Measurements from ENCODE around the gene SPACA4.
A peak's percentile ranks its signal among the peaks of the same experiment; 100 is the strongest.

SPACA4 gene

DNA sequence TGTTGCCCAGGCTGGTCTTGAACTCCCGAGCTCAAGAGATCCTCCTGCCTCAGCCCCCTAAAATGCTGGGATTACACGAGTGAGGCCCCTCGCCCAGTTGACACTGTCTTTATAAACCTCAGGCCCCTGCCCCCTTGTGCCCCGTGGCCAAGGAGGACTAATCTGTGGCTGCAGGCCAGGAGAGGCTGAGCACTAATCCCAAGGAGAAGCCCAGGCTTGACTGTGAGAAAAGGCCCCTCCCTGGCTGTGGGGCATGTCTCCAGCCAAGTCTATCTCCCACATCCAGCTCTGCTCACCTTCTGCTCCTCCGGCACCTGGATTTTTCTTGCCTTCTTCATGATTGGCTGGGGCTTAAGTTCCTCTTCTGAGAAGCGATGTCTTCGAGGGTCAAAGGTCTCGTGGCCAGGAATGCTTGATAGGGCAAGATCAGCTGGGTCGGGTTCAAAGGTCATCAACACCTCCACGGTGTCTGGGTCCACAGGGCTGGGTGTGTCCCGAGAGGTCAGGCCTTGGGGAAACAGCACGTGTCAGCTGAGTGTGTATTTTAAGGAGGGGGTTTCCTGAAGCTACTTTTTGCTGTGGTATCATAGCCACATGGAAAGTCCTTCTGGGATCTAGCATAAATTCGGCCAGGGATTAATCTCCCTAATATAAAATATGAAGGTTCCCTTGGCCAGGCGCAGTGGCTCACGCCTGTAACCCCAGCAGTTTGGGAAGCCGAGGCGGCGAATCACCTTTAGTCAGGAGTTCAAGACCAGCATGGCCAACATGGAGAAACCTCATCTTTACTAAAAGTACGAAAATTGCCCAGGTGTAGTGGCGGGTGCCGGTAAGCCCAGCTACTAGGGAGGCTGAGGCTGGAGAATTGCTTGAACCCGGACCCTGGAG lies 26.9 kb downstream of the SPACA4 start:
- Histone ChIP-seq H3K4me3 (ENCODE audit: low read depth in 1 of 2, low read length in 2 of 2) (peak overlapping the region; percentile 50 to 60), H3K4me1 (ENCODE audit: control insufficient read depth in 1 of 2, insufficient read depth in 2 of 2, low read length in 2 of 2) (peaks cover 42 to 51% of the 10 kb centered on the region in 2 donors), H3K9ac (ENCODE audit: low read depth in 1 of 2, low read length in 2 of 2) (peak overlapping the region; percentile 59 to 86), H3K9me3 (ENCODE audit: control insufficient read depth in 1 of 2, low read length in 2 of 2) (no peaks in the 10 kb centered on the region), H3K27ac (ENCODE audit: low read depth, low read length) (peak overlapping the region; percentile 76), H3K36me3 (ENCODE audit: control insufficient read depth in 1 of 2, insufficient read depth in 2 of 2, low read length in 2 of 2) (peaks cover 4 to 15% of the 10 kb centered on the region in 2 donors), H3K27me3 (ENCODE audit: control insufficient read depth in 1 of 2, insufficient read depth in 2 of 2, low read length in 2 of 2) (no peaks in the 10 kb centered on the region)

DNA sequence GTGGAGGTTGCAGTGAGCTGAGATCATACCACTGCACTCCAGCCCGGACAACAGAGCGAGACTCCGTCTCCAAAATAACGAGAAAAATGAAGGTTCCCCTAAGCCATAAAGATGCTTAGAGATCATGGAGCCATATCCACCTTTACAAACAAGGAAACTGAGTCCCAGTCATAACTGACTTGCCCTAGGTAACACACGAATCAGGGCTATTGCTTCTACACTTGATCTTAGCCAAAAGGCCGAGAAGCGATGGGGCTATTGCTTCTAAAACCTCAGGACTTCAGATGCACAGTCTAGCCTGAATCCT lies 27.4 kb downstream of the SPACA4 start:
- H3K9ac ChIP-seq (ENCODE audit: low read depth in 1 of 2, low read length in 2 of 2), result peak overlapping the region; percentile 59 to 86
- peak overlapping the region; percentile 50 to 60 for H3K4me3 ChIP-seq (ENCODE audit: low read depth in 1 of 2, low read length in 2 of 2)
- H3K27ac ChIP-seq (ENCODE audit: low read depth, low read length), result peak overlapping the region; percentile 76
- peaks cover 4 to 13% of the 10 kb centered on the region in 2 donors for H3K36me3 ChIP-seq (ENCODE audit: control insufficient read depth in 1 of 2, insufficient read depth in 2 of 2, low read length in 2 of 2)
- H3K27me3 ChIP-seq (ENCODE audit: control insufficient read depth in 1 of 2, insufficient read depth in 2 of 2, low read length in 2 of 2), result no peaks in the 10 kb centered on the region
- H3K9me3 ChIP-seq (ENCODE audit: control insufficient read depth in 1 of 2, low read length in 2 of 2), result no peaks in the 10 kb centered on the region
- peaks cover 48 to 57% of the 10 kb centered on the region in 2 donors for H3K4me1 ChIP-seq (ENCODE audit: control insufficient read depth in 1 of 2, insufficient read depth in 2 of 2, low read length in 2 of 2)

DNA sequence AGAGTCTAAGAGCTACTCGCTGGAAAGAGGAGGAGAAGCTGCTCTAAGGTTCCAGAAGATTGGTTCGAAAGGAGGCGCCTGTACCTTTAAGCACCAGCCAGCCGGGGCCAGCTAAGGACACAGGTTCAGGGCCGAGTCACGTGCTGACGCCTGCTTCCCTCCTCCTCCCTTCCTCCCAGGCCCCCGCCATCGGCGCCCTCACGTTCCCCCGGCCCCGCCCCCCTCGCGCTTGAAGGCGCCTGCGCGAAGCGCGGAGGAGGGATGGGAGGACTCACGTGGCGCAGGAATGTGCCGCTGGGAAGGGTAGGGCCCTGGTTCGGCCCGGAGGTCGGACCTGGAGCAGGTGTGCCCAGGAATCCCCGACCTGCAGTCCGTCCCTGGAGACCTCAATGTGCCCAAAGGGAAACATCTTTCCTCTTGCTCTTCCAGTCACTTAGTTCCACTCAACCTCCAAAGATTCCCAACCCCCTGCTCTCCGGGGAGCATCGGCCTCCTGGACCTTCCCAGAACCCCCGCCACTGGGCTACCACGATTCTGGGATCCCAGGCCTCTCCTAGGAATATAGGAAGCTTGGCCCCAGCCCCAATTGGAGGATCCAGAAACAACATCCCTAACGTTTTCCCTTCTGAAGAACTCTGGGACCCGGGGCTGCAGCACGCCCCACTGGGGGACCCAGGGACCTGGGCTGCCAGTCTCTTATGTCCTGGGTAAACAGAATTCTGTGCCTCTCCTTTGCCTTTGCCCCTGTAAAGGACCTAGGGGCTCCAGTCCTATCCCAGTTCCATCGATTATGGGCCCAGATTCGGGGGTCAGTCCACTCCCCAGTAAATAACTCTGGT lies 28.1 kb downstream of the SPACA4 start:
- Histone ChIP-seq H3K4me1 (ENCODE audit: control insufficient read depth in 1 of 2, insufficient read depth in 2 of 2, low read length in 2 of 2) (peaks cover 55 to 60% of the 10 kb centered on the region in 2 donors), H3K27ac (ENCODE audit: low read depth, low read length) (peak overlapping the region; percentile 89), H3K36me3 (ENCODE audit: control insufficient read depth in 1 of 2, insufficient read depth in 2 of 2, low read length in 2 of 2) (peaks cover 4 to 13% of the 10 kb centered on the region in 2 donors), H3K9me3 (ENCODE audit: control insufficient read depth in 1 of 2, low read length in 2 of 2) (no peaks in the 10 kb centered on the region), H3K9ac (ENCODE audit: low read depth in 1 of 2, low read length in 2 of 2) (peak overlapping the region; percentile 59 to 86), H3K4me3 (ENCODE audit: low read depth in 1 of 2, low read length in 2 of 2) (peak overlapping the region; percentile 58 to 66), H3K27me3 (ENCODE audit: control insufficient read depth in 1 of 2, insufficient read depth in 2 of 2, low read length in 2 of 2) (no peaks in the 10 kb centered on the region)

- Histone ChIP-seq H3K36me3 (ENCODE audit: control insufficient read depth in 1 of 2, insufficient read depth in 2 of 2, low read length in 2 of 2) (peaks cover 4 to 13% of the 10 kb centered on the region in 2 donors), H3K4me1 (ENCODE audit: control insufficient read depth in 1 of 2, insufficient read depth in 2 of 2, low read length in 2 of 2) (peaks cover 52 to 59% of the 10 kb centered on the region in 2 donors), H3K9ac (ENCODE audit: low read depth in 1 of 2, low read length in 2 of 2) (peak overlapping the region; percentile 79 to 86), H3K27ac (ENCODE audit: low read depth, low read length) (peak overlapping the region; percentile 89), H3K27me3 (ENCODE audit: control insufficient read depth in 1 of 2, insufficient read depth in 2 of 2, low read length in 2 of 2) (no peaks in the 10 kb centered on the region), H3K9me3 (ENCODE audit: control insufficient read depth in 1 of 2, low read length in 2 of 2) (no peaks in the 10 kb centered on the region), H3K4me3 (ENCODE audit: low read depth in 1 of 2, low read length in 2 of 2) (peak overlapping the region; percentile 80 to 88)
Observed at GRCh38 chr19:48635263-48635965, 28.9 kb downstream of the SPACA4 start.

- no peaks in the 10 kb centered on the region for H3K9me3 ChIP-seq (ENCODE audit: control insufficient read depth in 1 of 2, low read length in 2 of 2)
- H3K9ac ChIP-seq (ENCODE audit: low read depth in 1 of 2, low read length in 2 of 2), result peak overlapping the region; percentile 79 to 86
- H3K4me1 ChIP-seq (ENCODE audit: control insufficient read depth in 1 of 2, insufficient read depth in 2 of 2, low read length in 2 of 2), result peaks cover 44 to 53% of the 10 kb centered on the region in 2 donors
- H3K4me3 ChIP-seq (ENCODE audit: low read depth in 1 of 2, low read length in 2 of 2), result peak overlapping the region; percentile 80 to 88
- peak overlapping the region; percentile 77 for H3K27ac ChIP-seq (ENCODE audit: low read depth, low read length)
- peaks cover 4 to 10% of the 10 kb centered on the region in 2 donors for H3K36me3 ChIP-seq (ENCODE audit: control insufficient read depth in 1 of 2, insufficient read depth in 2 of 2, low read length in 2 of 2)
- no peaks in the 10 kb centered on the region for H3K27me3 ChIP-seq (ENCODE audit: control insufficient read depth in 1 of 2, insufficient read depth in 2 of 2, low read length in 2 of 2)
Observed at GRCh38 chr19:48635966-48636858, 29.7 kb downstream of the SPACA4 start.

DNA sequence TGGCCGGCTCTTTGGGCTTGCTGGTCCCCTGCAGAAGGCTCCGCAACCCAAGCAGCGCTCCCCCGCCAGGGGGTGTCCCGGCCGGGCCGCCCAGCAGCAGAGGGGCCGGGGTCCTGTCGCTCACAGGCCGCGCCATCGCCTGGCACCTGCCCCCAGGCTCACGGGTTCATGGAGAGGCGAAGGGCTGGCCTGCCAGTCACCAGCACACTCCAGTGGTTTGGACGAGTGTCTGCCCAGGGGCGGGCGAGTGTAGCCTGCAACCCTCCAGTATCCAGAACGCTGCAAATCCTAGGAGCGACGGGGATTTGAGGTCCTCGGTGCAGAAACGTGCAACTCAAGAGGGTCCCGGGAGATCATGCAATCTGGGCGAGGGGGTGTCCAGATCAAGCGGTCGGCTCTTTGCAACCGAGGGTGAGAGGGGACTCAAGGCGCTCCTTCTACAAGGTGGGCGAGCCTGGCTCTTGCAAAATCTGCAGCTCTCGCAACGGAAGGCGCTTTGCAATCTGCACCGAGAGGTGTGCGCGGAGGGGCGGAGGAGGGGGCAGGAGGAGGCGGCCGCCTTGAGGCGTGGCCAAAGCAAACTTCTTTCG lies 30.4 kb downstream of the SPACA4 start, which contains the start of gene DBP:
Gene DBP (minus strand): TSS at position 521 of the 590 bp plus-strand sequence. CDS start 385 bp downstream, at position 136.
- H3K4me1 ChIP-seq (ENCODE audit: control insufficient read depth in 1 of 2, insufficient read depth in 2 of 2, low read length in 2 of 2), result peaks cover 43 to 52% of the 10 kb centered on the region in 2 donors

DNA sequence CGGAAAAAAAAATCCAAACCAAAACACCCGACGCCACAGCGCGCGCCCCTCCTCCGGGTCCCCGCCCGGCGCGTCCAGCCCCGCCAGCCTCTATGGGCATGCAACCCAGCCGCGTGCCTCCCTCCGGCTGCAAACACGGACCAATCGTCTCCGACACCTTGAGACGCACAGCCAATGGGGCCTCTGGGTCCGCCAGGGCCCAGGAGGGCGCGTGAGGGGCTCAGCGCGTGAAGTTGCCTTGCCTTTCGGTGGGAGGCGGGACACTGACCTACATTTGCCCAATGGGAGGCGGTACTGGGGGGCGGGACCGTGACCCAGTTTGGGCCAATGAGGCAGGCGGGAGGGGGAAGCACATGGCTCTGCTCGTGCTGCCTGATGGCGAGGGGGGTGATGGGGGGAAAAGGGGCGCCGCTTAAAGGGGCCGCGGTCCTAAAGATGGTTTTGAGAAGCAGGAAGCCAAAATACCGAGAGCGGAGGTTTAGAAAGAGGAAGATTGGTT lies 31.0 kb downstream of the SPACA4 start:
- peaks cover 40 to 48% of the 10 kb centered on the region in 2 donors for H3K4me1 ChIP-seq (ENCODE audit: control insufficient read depth in 1 of 2, insufficient read depth in 2 of 2, low read length in 2 of 2)
- no peaks in the 10 kb centered on the region for H3K27me3 ChIP-seq (ENCODE audit: control insufficient read depth in 1 of 2, insufficient read depth in 2 of 2, low read length in 2 of 2)
- H3K4me3 ChIP-seq (ENCODE audit: low read depth in 1 of 2, low read length in 2 of 2), result peak overlapping the region; percentile 80 to 88
- peaks cover 0 to 2% of the 10 kb centered on the region in 2 donors for H3K36me3 ChIP-seq (ENCODE audit: control insufficient read depth in 1 of 2, insufficient read depth in 2 of 2, low read length in 2 of 2)
- peak overlapping the region; percentile 55 to 79 for H3K9ac ChIP-seq (ENCODE audit: low read depth in 1 of 2, low read length in 2 of 2)
- H3K9me3 ChIP-seq (ENCODE audit: control insufficient read depth in 1 of 2, low read length in 2 of 2), result no peaks in the 10 kb centered on the region
- peak overlapping the region; percentile 77 for H3K27ac ChIP-seq (ENCODE audit: low read depth, low read length)

More for the DNA sequence above, 30.4 kb downstream of the SPACA4 start, which contains the start of gene DBP:
- Histone ChIP-seq H3K4me3 (ENCODE audit: low read depth in 1 of 2, low read length in 2 of 2) (peak within 1 kb of the TSS; percentile 80 to 88), H3K27ac (ENCODE audit: low read depth, low read length) (peak within 1 kb of the TSS; percentile 77), H3K9ac (ENCODE audit: low read depth in 1 of 2, low read length in 2 of 2) (peak within 1 kb of the TSS; percentile 79 to 86), H3K36me3 (ENCODE audit: control insufficient read depth in 1 of 2, insufficient read depth in 2 of 2, low read length in 2 of 2) (peaks cover 0 to 5% of the 10 kb centered on the region in 2 donors), H3K9me3 (ENCODE audit: control insufficient read depth in 1 of 2, low read length in 2 of 2) (no peaks in the 10 kb centered on the region), H3K27me3 (ENCODE audit: control insufficient read depth in 1 of 2, insufficient read depth in 2 of 2, low read length in 2 of 2) (no peaks in the 10 kb centered on the region)

DNA sequence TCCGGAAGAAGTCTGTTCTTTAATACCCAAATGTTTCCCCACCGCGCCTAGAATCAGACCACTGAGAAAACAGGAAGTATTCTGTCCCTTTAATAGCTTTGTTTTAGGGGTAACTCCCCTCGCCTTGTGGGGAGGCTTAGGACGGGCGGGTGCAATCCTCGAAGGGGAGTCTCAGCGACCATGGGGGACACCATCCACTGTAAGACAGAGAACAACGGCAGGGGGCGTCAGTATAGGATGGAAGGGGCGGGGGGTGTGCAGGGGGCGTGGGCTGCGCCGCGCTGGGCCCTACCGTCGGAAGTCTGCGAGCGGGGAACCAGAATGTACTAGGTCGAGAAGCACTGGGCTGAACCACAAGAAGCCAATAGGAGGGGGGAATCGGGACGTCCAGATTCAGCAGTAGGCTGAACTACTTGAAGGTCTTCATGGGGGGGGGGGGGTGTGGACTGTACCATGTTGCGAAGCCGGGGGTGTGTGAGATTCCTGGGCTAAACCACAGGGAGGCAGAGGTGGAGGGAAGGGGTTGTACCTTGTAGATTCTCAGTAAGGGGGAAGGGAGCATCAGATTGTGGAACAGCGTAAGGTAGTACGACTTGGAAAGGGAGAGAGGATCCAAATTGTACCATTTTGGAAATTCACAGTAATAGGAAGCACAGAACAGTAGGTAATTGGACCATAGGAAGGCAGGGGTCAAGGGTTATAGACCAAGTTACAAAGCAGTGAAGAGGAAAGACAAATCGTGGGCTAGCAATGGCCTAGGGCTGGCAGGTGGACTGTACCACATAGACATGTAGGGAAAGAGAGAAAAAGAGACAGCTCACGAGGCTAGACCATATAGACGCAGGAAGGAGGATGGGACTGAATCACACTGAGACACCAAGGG lies 31.6 kb downstream of the SPACA4 start:
- Histone ChIP-seq H3K4me1 (ENCODE audit: control insufficient read depth in 1 of 2, insufficient read depth in 2 of 2, low read length in 2 of 2) (peaks cover 33 to 41% of the 10 kb centered on the region in 2 donors), H3K27ac (ENCODE audit: low read depth, low read length) (peak overlapping the region; percentile 77), H3K4me3 (ENCODE audit: low read depth in 1 of 2, low read length in 2 of 2) (peak overlapping the region; percentile 66 to 78), H3K27me3 (ENCODE audit: control insufficient read depth in 1 of 2, insufficient read depth in 2 of 2, low read length in 2 of 2) (no peaks in the 10 kb centered on the region), H3K36me3 (ENCODE audit: control insufficient read depth in 1 of 2, insufficient read depth in 2 of 2, low read length in 2 of 2) (no peaks in the 10 kb centered on the region), H3K9ac (ENCODE audit: low read depth in 1 of 2, low read length in 2 of 2) (peak overlapping the region; percentile 55 to 79), H3K9me3 (ENCODE audit: control insufficient read depth in 1 of 2, low read length in 2 of 2) (no peaks in the 10 kb centered on the region)

All from duodenal mucosa (tissue), 2 donors.